ENCODE results near the gene DOK3. TPM values are rescaled to one million over a fixed set of nuclear protein-coding genes. Genes with fewer than 3 reads are reported as not detected.

Gene DOK3
- total and polyA plus RNA-seq, 2 donors (not counting 1 experiment from before 2014, with no cell fraction given): 103 to 115 TPM

- POLR2A ChIA-PET: interaction anchor here (0.6 to 6.7 kb wide), 11 partner anchors 9 to 85 kb away, joined by 3 to 87 read pairs (median 6); partner anchors contain the start of genes DOK3, GRK6, PFN3 and PRR7
- peak overlapping the region; percentile 50 for H2AFZ ChIP-seq (ENCODE audit: insufficient read depth, low read depth, low read length, poor library complexity, severe bottlenecking)
Observed at GRCh38 chr5:177455661-177456590, 53.7 kb downstream of the DOK3 start.

More at GRCh38 chr5:177455661-177456590, 53.7 kb downstream of the DOK3 start:
- Histone ChIP-seq H3K4me1 (ENCODE audit: control insufficient read depth in 2 of 2, insufficient read depth in 2 of 2, low read length in 2 of 2) (peaks cover 17 to 31% of the 10 kb centered on the region in 2 donors), H3K27me3 (replicated peaks in 1 of 4; ENCODE audit: control extremely low read depth in 1 of 4, control insufficient read depth in 3 of 4, insufficient read depth in 4 of 4, low read length in 3 of 4) (no peaks in the 10 kb centered on the region), H3K9me3 (ENCODE audit: control extremely low read depth in 1 of 3, control insufficient read depth in 2 of 3, insufficient read depth in 1 of 3, low read length in 2 of 3) (peaks cover 0 to 4% (median 0%) of the 10 kb centered on the region in 3 donors), H3K36me3 (replicated peaks in 1 of 2; ENCODE audit: control extremely low read depth in 1 of 2, control insufficient read depth in 1 of 2, extremely low read depth in 1 of 2, insufficient read depth in 2 of 2, low read length in 1 of 2) (no peaks in the 10 kb centered on the region), H3K4me3 (ENCODE audit: control extremely low read depth in 1 of 5, extremely low read depth in 1 of 5, insufficient read depth in 1 of 5, low read depth in 2 of 5, low read length in 4 of 5) (peak overlapping the region; percentile 34 to 91 (median 74)), H3K9ac (ENCODE audit: low read length) (peak overlapping the region; percentile 87), H3K4me2 (replicated peaks; ENCODE audit: low read depth, low read length, poor library complexity, severe bottlenecking) (peak overlapping the region; percentile 99), H4K20me1 (ENCODE audit: control insufficient read depth, insufficient read depth, low read length, poor library complexity, severe bottlenecking) (peaks cover 30% of the 10 kb centered on the region), H3K79me2 (ENCODE audit: control insufficient read depth, insufficient read depth, low read length) (peaks cover 19% of the 10 kb centered on the region), H3K27ac (ENCODE audit: low read length in 2 of 2) (peak overlapping the region; percentile 88 to 97)
- TF ChIP-seq CTCF (IDR thresholded peaks at IDR 0.05): peak; percentile 96
- no peak for TF ChIP-seq EZH2 (IDR thresholded peaks at IDR 0.05; ENCODE audit: borderline replicate concordance, insufficient read depth, low read depth, low read length, poor library complexity, severe bottlenecking)
- peaks cover 27% of the 10 kb centered on the region for H3K4me1 Mint-ChIP-seq
- intact Hi-C loops (cut with micrococcal nuclease): loop anchor here (1.0 to 2.0 kb wide), 3 partner anchors 41 to 143 kb away; partner anchors contain the start of gene PDLIM7
- under 1% methylated on average over 66 of the region's 76 CpGs for whole genome bisulfite sequencing (ENCODE audit: insufficient coverage)
- ATAC-seq (ENCODE audit: low read depth) (peak; percentile 45), DNase-seq (peak; percentile 96)
- H3K4me3 Mint-ChIP-seq: peak overlapping the region; percentile 93
- CTCF ChIA-PET: interaction anchor here (0.7 to 21.3 kb wide), 29 partner anchors 10 to 154 kb away, joined by 3 to 628 read pairs (median 6); partner anchors contain the start of genes DBN1, DDX41, DOK3 and F12
- H3K9me3 Mint-ChIP-seq (ENCODE audit: insufficient read depth): no peaks in the 10 kb centered on the region
- no peaks in the 10 kb centered on the region for H3K27me3 Mint-ChIP-seq
- H3K27ac Mint-ChIP-seq: peak overlapping the region; percentile 96
